NCI-H2227 (cell line): ENCODE data around the gene SLIT3.

Experiments used
- DNase-seq: peaks from one replicate; lab custom pipeline; 2025; ENCODE audit not compliant: unreplicated experiment; lab: John Stamatoyannopoulos, UW

SLIT3 gene

GRCh38 chr5:168818558-168818957, 482.4 kb downstream of the SLIT3 start:
- no peak for DNase-seq

- DNase-seq: no peak
Observed at GRCh38 chr5:168817591-168817990, 483.3 kb downstream of the SLIT3 start.

- no peak for DNase-seq
Observed at GRCh38 chr5:168816661-168817060, 484.3 kb downstream of the SLIT3 start.

GRCh38 chr5:168813184-168813968, 487.6 kb downstream of the SLIT3 start:
- DNase-seq: no peak

- no peak for DNase-seq
Observed at GRCh38 chr5:168810641-168811040, 490.3 kb downstream of the SLIT3 start.

- DNase-seq: no peak
Observed at GRCh38 chr5:168809218-168809617, 491.7 kb downstream of the SLIT3 start.

- DNase-seq: no peak
Observed at GRCh38 chr5:168808051-168808616, 492.8 kb downstream of the SLIT3 start.

GRCh38 chr5:168807287-168807686, 493.7 kb downstream of the SLIT3 start:
- DNase-seq: no peak

- no peak for DNase-seq
Observed at GRCh38 chr5:168803541-168803940, 497.4 kb downstream of the SLIT3 start.

- no peak for DNase-seq
Observed at GRCh38 chr5:168802337-168802736, 498.6 kb downstream of the SLIT3 start.

- no peak for DNase-seq
Observed at GRCh38 chr5:168801567-168801966, 499.4 kb downstream of the SLIT3 start.

- no peak for DNase-seq
Observed at GRCh38 chr5:168800701-168801100, 500.2 kb downstream of the SLIT3 start.

GRCh38 chr5:168798065-168799023, 502.6 kb downstream of the SLIT3 start:
- no peak for DNase-seq

GRCh38 chr5:168796593-168797580, 504.1 kb downstream of the SLIT3 start:
- DNase-seq: no peak

GRCh38 chr5:168796000-168796399, 504.9 kb downstream of the SLIT3 start:
- no peak for DNase-seq

GRCh38 chr5:168793841-168794837, 506.8 kb downstream of the SLIT3 start:
- DNase-seq: no peak

GRCh38 chr5:168792678-168793077, 508.3 kb downstream of the SLIT3 start:
- DNase-seq: no peak

GRCh38 chr5:168790671-168791250, 510.2 kb downstream of the SLIT3 start:
- DNase-seq: no peak
